ENCODE measurements around the gene DIDO1.

DIDO1 gene

GRCh38 chr20:62921119-62921687, 5.1 kb downstream of the DIDO1 start:
- Histone ChIP-seq H3K9me3 (ENCODE audit: insufficient read depth, low read depth, low read length) (no peaks in the 10 kb centered on the region), H4K12ac (ENCODE audit: low read depth, low read length) (no peak overlapping the region), H3K4ac (ENCODE audit: low read depth, low read length) (peak overlapping the region; percentile 78), H3K4me2 (ENCODE audit: low read length) (no peak overlapping the region), H3K27ac (ENCODE audit: low read depth, low read length) (peak overlapping the region; percentile 29), H3K9ac (ENCODE audit: low read length) (no peak overlapping the region), H3K14ac (ENCODE audit: low read length) (no peak overlapping the region), H3K79me1 (ENCODE audit: low read length) (peaks cover 8% of the 10 kb centered on the region), H2BK5ac (ENCODE audit: low read depth, low read length, poor library complexity) (no peak overlapping the region), H3K36me3 (ENCODE audit: control insufficient read depth in 1 of 2, insufficient read depth in 2 of 2, low read length in 2 of 2) (peaks cover 0 to 4% of the 10 kb centered on the region in 2 experiments), H3K79me2 (ENCODE audit: control insufficient read depth, insufficient read depth, low read length, poor library complexity) (peaks cover 48% of the 10 kb centered on the region), H4K8ac (ENCODE audit: low read depth, low read length) (no peak overlapping the region), H2BK120ac (ENCODE audit: insufficient read depth, low read length, poor library complexity) (no peak overlapping the region), H2AFZ (ENCODE audit: insufficient read depth, low read length, poor library complexity) (no peak overlapping the region), H4K91ac (ENCODE audit: low read depth, low read length) (no peak overlapping the region), H2BK12ac (ENCODE audit: low read length) (no peak overlapping the region), H2AK5ac (ENCODE audit: low read length) (no peak overlapping the region), H3K23ac (ENCODE audit: low read length) (no peak overlapping the region), H3K27me3 (ENCODE audit: insufficient read depth, low read length) (no peaks in the 10 kb centered on the region), H3K4me3 (ENCODE audit: low read depth, low read length) (no peak overlapping the region), H3K4me1 (ENCODE audit: control insufficient read depth in 1 of 2, insufficient read depth in 2 of 2, low read length in 2 of 2) (peaks cover 15 to 27% of the 10 kb centered on the region in 2 experiments), H3K18ac (ENCODE audit: low read length) (no peak overlapping the region)
- WGBS (ENCODE audit: extremely low coverage, insufficient coverage, insufficient read length), result no CpG with 5 or more reads among the region's 8 CpGs
- peak; percentile 73 to 85 for DNase-seq

GRCh38 chr20:62920039-62920645, 6.2 kb downstream of the DIDO1 start:
- peaks cover 15 to 27% of the 10 kb centered on the region in 2 experiments for H3K4me1 ChIP-seq (ENCODE audit: control insufficient read depth in 1 of 2, insufficient read depth in 2 of 2, low read length in 2 of 2)
- H4K91ac ChIP-seq (ENCODE audit: low read depth, low read length), result no peak overlapping the region
- WGBS (ENCODE audit: extremely low coverage, insufficient coverage, insufficient read length), result no CpG with 5 or more reads among the region's 10 CpGs
- no peak for DNase-seq
- H3K4ac ChIP-seq (ENCODE audit: low read depth, low read length), result peak overlapping the region; percentile 100
- peaks cover 0 to 4% of the 10 kb centered on the region in 2 experiments for H3K36me3 ChIP-seq (ENCODE audit: control insufficient read depth in 1 of 2, insufficient read depth in 2 of 2, low read length in 2 of 2)
- no peak overlapping the region for H3K4me2 ChIP-seq (ENCODE audit: low read length)
- no peak overlapping the region for H2BK12ac ChIP-seq (ENCODE audit: low read length)
- no peak overlapping the region for H2AK5ac ChIP-seq (ENCODE audit: low read length)
- H3K79me1 ChIP-seq (ENCODE audit: low read length), result no peaks in the 10 kb centered on the region
- H3K14ac ChIP-seq (ENCODE audit: low read length), result no peak overlapping the region
- no peak overlapping the region for H3K9ac ChIP-seq (ENCODE audit: low read length)
- H4K8ac ChIP-seq (ENCODE audit: low read depth, low read length), result no peak overlapping the region
- no peaks in the 10 kb centered on the region for H3K27me3 ChIP-seq (ENCODE audit: insufficient read depth, low read length)
- no peak overlapping the region for H3K18ac ChIP-seq (ENCODE audit: low read length)
- H2BK5ac ChIP-seq (ENCODE audit: low read depth, low read length, poor library complexity), result no peak overlapping the region
- H3K4me3 ChIP-seq (ENCODE audit: low read depth, low read length), result no peak overlapping the region
- no peak overlapping the region for H2BK120ac ChIP-seq (ENCODE audit: insufficient read depth, low read length, poor library complexity)
- no peaks in the 10 kb centered on the region for H3K9me3 ChIP-seq (ENCODE audit: insufficient read depth, low read depth, low read length)
- H3K79me2 ChIP-seq (ENCODE audit: control insufficient read depth, insufficient read depth, low read length, poor library complexity), result peaks cover 44% of the 10 kb centered on the region
- no peak overlapping the region for H4K12ac ChIP-seq (ENCODE audit: low read depth, low read length)
- no peak overlapping the region for H3K27ac ChIP-seq (ENCODE audit: low read depth, low read length)
- H2AFZ ChIP-seq (ENCODE audit: insufficient read depth, low read length, poor library complexity), result no peak overlapping the region
- H3K23ac ChIP-seq (ENCODE audit: low read length), result no peak overlapping the region

- no peak overlapping the region for H2BK12ac ChIP-seq (ENCODE audit: low read length)
- peaks cover 0 to 4% of the 10 kb centered on the region in 2 experiments for H3K36me3 ChIP-seq (ENCODE audit: control insufficient read depth in 1 of 2, insufficient read depth in 2 of 2, low read length in 2 of 2)
- H3K27me3 ChIP-seq (ENCODE audit: insufficient read depth, low read length), result no peaks in the 10 kb centered on the region
- no peaks in the 10 kb centered on the region for H3K79me1 ChIP-seq (ENCODE audit: low read length)
- no peak overlapping the region for H2BK5ac ChIP-seq (ENCODE audit: low read depth, low read length, poor library complexity)
- H4K8ac ChIP-seq (ENCODE audit: low read depth, low read length), result no peak overlapping the region
- H3K79me2 ChIP-seq (ENCODE audit: control insufficient read depth, insufficient read depth, low read length, poor library complexity), result peaks cover 41% of the 10 kb centered on the region
- H3K4me2 ChIP-seq (ENCODE audit: low read length), result no peak overlapping the region
- H3K4ac ChIP-seq (ENCODE audit: low read depth, low read length), result peak overlapping the region; percentile 94
- no peak overlapping the region for H2AK5ac ChIP-seq (ENCODE audit: low read length)
- H2BK120ac ChIP-seq (ENCODE audit: insufficient read depth, low read length, poor library complexity), result no peak overlapping the region
- no peak overlapping the region for H3K9ac ChIP-seq (ENCODE audit: low read length)
- no peak overlapping the region for H2AFZ ChIP-seq (ENCODE audit: insufficient read depth, low read length, poor library complexity)
- no peak overlapping the region for H3K14ac ChIP-seq (ENCODE audit: low read length)
- H3K4me3 ChIP-seq (ENCODE audit: low read depth, low read length), result no peak overlapping the region
- no peak for DNase-seq
- no peaks in the 10 kb centered on the region for H3K9me3 ChIP-seq (ENCODE audit: insufficient read depth, low read depth, low read length)
- no peak overlapping the region for H3K27ac ChIP-seq (ENCODE audit: low read depth, low read length)
- H3K23ac ChIP-seq (ENCODE audit: low read length), result no peak overlapping the region
- no peak overlapping the region for H4K91ac ChIP-seq (ENCODE audit: low read depth, low read length)
- H3K18ac ChIP-seq (ENCODE audit: low read length), result no peak overlapping the region
- WGBS (ENCODE audit: extremely low coverage, insufficient coverage, insufficient read length), result no CpG with 5 or more reads among the region's 6 CpGs
- H3K4me1 ChIP-seq (ENCODE audit: control insufficient read depth in 1 of 2, insufficient read depth in 2 of 2, low read length in 2 of 2), result peaks cover 18 to 20% of the 10 kb centered on the region in 2 experiments
- H4K12ac ChIP-seq (ENCODE audit: low read depth, low read length), result no peak overlapping the region
Measured at GRCh38 chr20:62918831-62919230, 7.5 kb downstream of the DIDO1 start.

- H4K8ac ChIP-seq (ENCODE audit: low read depth, low read length), result no peak overlapping the region
- H2AK5ac ChIP-seq (ENCODE audit: low read length), result no peak overlapping the region
- no CpG with 5 or more reads among the region's 3 CpGs for WGBS (ENCODE audit: extremely low coverage, insufficient coverage, insufficient read length)
Measured at GRCh38 chr20:62918147-62918546, 8.2 kb downstream of the DIDO1 start.

More at GRCh38 chr20:62918147-62918546, 8.2 kb downstream of the DIDO1 start:
- peaks cover 3 to 8% of the 10 kb centered on the region in 2 experiments for H3K36me3 ChIP-seq (ENCODE audit: control insufficient read depth in 1 of 2, insufficient read depth in 2 of 2, low read length in 2 of 2)
- H3K27ac ChIP-seq (ENCODE audit: low read depth, low read length), result no peak overlapping the region
- no peak overlapping the region for H2BK5ac ChIP-seq (ENCODE audit: low read depth, low read length, poor library complexity)
- H4K91ac ChIP-seq (ENCODE audit: low read depth, low read length), result no peak overlapping the region
- no peaks in the 10 kb centered on the region for H3K27me3 ChIP-seq (ENCODE audit: insufficient read depth, low read length)
- peak overlapping the region; percentile 66 for H3K4ac ChIP-seq (ENCODE audit: low read depth, low read length)
- H2AFZ ChIP-seq (ENCODE audit: insufficient read depth, low read length, poor library complexity), result peak overlapping the region; percentile 10
- H3K14ac ChIP-seq (ENCODE audit: low read length), result no peak overlapping the region
- no peak overlapping the region for H3K18ac ChIP-seq (ENCODE audit: low read length)
- peaks cover 16 to 20% of the 10 kb centered on the region in 2 experiments for H3K4me1 ChIP-seq (ENCODE audit: control insufficient read depth in 1 of 2, insufficient read depth in 2 of 2, low read length in 2 of 2)
- no peak overlapping the region for H4K12ac ChIP-seq (ENCODE audit: low read depth, low read length)
- no peak overlapping the region for H2BK12ac ChIP-seq (ENCODE audit: low read length)
- H3K79me2 ChIP-seq (ENCODE audit: control insufficient read depth, insufficient read depth, low read length, poor library complexity), result peaks cover 41% of the 10 kb centered on the region
- no peak for DNase-seq
- H3K23ac ChIP-seq (ENCODE audit: low read length), result no peak overlapping the region
- H2BK120ac ChIP-seq (ENCODE audit: insufficient read depth, low read length, poor library complexity), result no peak overlapping the region
- H3K9ac ChIP-seq (ENCODE audit: low read length), result no peak overlapping the region
- H3K4me3 ChIP-seq (ENCODE audit: low read depth, low read length), result no peak overlapping the region
- H3K9me3 ChIP-seq (ENCODE audit: insufficient read depth, low read depth, low read length), result no peaks in the 10 kb centered on the region
- H3K79me1 ChIP-seq (ENCODE audit: low read length), result no peaks in the 10 kb centered on the region
- no peak overlapping the region for H3K4me2 ChIP-seq (ENCODE audit: low read length)
